Measurements from ENCODE around the gene KDM2A.

DNA sequence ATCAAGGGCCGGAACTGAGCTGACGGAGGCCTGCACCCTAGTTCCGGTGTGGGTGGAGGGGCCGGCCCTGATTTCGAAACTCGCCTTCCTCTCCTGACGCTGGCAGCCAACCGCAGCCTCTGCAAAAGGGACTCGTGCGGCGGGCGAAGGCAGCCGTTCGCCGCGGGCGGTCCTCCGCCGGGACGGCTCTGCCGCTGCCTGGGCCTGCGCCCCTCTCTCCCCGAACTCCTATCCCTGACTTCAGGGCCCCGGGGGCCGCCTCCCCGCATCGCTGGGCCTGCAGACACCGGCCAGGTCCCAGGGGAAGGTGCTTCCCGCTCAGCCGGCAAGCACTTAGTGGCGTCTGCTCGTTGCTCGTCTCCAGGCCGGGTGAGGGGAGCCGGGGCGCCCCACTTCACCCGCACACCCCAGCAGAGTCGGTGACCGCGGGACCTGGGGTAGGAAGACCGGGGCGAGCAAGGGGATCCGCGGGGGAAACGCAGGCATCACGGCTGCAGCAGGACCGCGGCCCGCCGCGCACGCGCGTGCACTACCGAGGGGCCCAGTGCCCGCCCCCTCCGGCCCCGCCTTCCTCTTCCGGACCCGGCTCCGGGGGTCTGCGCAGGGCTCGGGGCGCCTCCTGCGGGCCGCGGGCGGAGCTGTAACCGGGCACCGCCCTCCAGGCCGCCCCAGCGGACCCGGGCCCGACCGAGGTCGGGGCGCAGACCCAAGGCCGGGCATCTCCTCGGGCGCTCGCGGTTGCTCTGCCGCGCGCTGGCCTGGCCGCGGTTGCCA, 169.6 kb downstream of the KDM2A start:
- peak; percentile 83 for TF ChIP-seq POLR2A (IDR thresholded peaks at IDR 0.05)
- TF ChIP-seq CTCF (IDR thresholded peaks at IDR 0.05): peak; percentile 16 to 50 (median 41)
